HEK293 (cell line): Measurements from ENCODE around the gene HMGCS1.

ENCODE experiments used
- REST ChIP-seq: fragments of 450-650 bp; formaldehyde crosslinking; IDR thresholded peaks from 2 replicates; pipeline ENCODE4 v1.5.1; 2016; ENCODE audit warnings: missing biosample characterization, missing genetic modification characterization
- ZNF791 ChIP-seq: fragments of 450-650 bp; formaldehyde crosslinking; IDR thresholded peaks from 2 replicates; pipeline ENCODE4 v1.5.1; 2016; ENCODE audit warnings: missing biosample characterization, missing genetic modification characterization

DNA sequence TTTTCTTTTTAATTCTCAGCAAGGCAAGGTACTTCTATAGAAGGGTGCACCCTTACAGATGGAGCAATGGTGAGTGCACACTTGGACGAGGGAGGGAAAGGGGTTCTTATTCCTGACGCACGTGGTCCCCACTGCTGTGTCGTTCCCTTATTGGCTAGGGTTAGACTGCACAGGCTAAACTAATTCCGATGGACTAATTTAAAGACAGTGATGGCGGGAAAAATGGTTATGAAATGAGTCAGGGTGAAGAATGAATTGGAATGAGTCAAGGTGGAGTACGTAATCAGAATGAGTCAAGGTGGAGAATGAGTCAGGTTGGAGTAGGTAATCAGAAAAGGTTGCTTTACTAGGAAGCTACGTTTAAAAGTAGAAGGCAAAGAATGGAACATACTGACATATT is 2.1 kb upstream of the HMGCS1 start:
- TF ChIP-seq ZNF791 (tag by site-specific recombination), result no peak
- TF ChIP-seq REST (tag by site-specific recombination), result no peak
